T-helper 1 cell treated with Interleukin-12 subunit alpha and Interleukin-12 subunit beta and Interleukin-4 antibody, amounts not matched to agents 30 μg/mL and 1 μg/mL, for 36 hours (primary cell): ENCODE results near the gene MRPL23.

Source experiments
- H3K27ac Mint-ChIP-seq: one replicate; pipeline ENCODE4 v1.8.0; 2021; ENCODE audit warnings: mild to moderate bottlenecking, mixed read lengths
- H3K27me3 Mint-ChIP-seq: one replicate; pipeline ENCODE4 v1.8.0; 2021; ENCODE audit warnings: low read depth, mixed read lengths
- H3K36me3 Mint-ChIP-seq: one replicate; pipeline ENCODE4 v1.8.0; 2021; ENCODE audit warnings: low read depth, mixed read lengths
- H3K4me1 Mint-ChIP-seq: one replicate; pipeline ENCODE4 v1.8.0; 2021; ENCODE audit warnings: low read depth, mixed read lengths
- H3K4me3 Mint-ChIP-seq: one replicate; pipeline ENCODE4 v1.8.0; 2021; ENCODE audit warnings: mild to moderate bottlenecking, moderate library complexity, mixed read lengths
- H3K9me3 Mint-ChIP-seq: one replicate; pipeline ENCODE4 v1.8.0; 2021; ENCODE audit warnings: mixed read lengths

Gene MRPL23

GRCh38 chr11:1918436-1919315, 28.5 kb upstream of the MRPL23 start:
- H3K27ac Mint-ChIP-seq: no peak overlapping the region
- no peaks in the 10 kb centered on the region for H3K9me3 Mint-ChIP-seq
- peaks cover 2% of the 10 kb centered on the region for H3K36me3 Mint-ChIP-seq
- H3K4me3 Mint-ChIP-seq: no peak overlapping the region
- peaks cover 1% of the 10 kb centered on the region for H3K27me3 Mint-ChIP-seq
- H3K4me1 Mint-ChIP-seq: peaks cover 4% of the 10 kb centered on the region

GRCh38 chr11:1919391-1920127, 27.6 kb upstream of the MRPL23 start, which contains the start of gene TNNT3:
Gene TNNT3 (plus strand): TSS chr11:1919703. CDS start chr11:1922875, 3,172 bp downstream.
- Mint-ChIP-seq H3K27me3 (no peaks in the 10 kb centered on the region), H3K27ac (no peak within 1 kb of the TSS), H3K9me3 (no peaks in the 10 kb centered on the region), H3K36me3 (peaks cover 2% of the 10 kb centered on the region), H3K4me3 (no peak within 1 kb of the TSS), H3K4me1 (peaks cover 4% of the 10 kb centered on the region)

- Mint-ChIP-seq H3K36me3 (peaks cover 2% of the 10 kb centered on the region), H3K4me3 (no peak overlapping the region), H3K9me3 (no peaks in the 10 kb centered on the region), H3K27me3 (no peaks in the 10 kb centered on the region), H3K4me1 (peaks cover 4% of the 10 kb centered on the region), H3K27ac (no peak overlapping the region)
These were observed 26.8 kb upstream of the MRPL23 start for GRCh38 chr11:1920128-1920908.

GRCh38 chr11:1920909-1921573, 26.1 kb upstream of the MRPL23 start:
- no peaks in the 10 kb centered on the region for H3K9me3 Mint-ChIP-seq
- H3K27me3 Mint-ChIP-seq: no peaks in the 10 kb centered on the region
- H3K4me3 Mint-ChIP-seq: no peak overlapping the region
- no peak overlapping the region for H3K27ac Mint-ChIP-seq
- peaks cover 1% of the 10 kb centered on the region for H3K4me1 Mint-ChIP-seq
- no peaks in the 10 kb centered on the region for H3K36me3 Mint-ChIP-seq

- Mint-ChIP-seq H3K27ac (no peak overlapping the region), H3K36me3 (no peaks in the 10 kb centered on the region)
These were observed 25.5 kb upstream of the MRPL23 start for GRCh38 chr11:1921574-1922141.

GRCh38 chr11:1922481-1923081, 24.6 kb upstream of the MRPL23 start:
- Mint-ChIP-seq H3K27ac (no peak overlapping the region), H3K9me3 (no peaks in the 10 kb centered on the region), H3K36me3 (no peaks in the 10 kb centered on the region), H3K4me3 (no peak overlapping the region), H3K27me3 (no peaks in the 10 kb centered on the region), H3K4me1 (peaks cover 1% of the 10 kb centered on the region)

More at GRCh38 chr11:1921574-1922141, 25.5 kb upstream of the MRPL23 start:
- Mint-ChIP-seq H3K4me1 (peaks cover 1% of the 10 kb centered on the region), H3K27me3 (no peaks in the 10 kb centered on the region), H3K9me3 (no peaks in the 10 kb centered on the region), H3K4me3 (no peak overlapping the region)

- Mint-ChIP-seq H3K27me3 (no peaks in the 10 kb centered on the region), H3K9me3 (no peaks in the 10 kb centered on the region), H3K4me1 (peaks cover 1% of the 10 kb centered on the region), H3K27ac (no peak overlapping the region), H3K4me3 (no peak overlapping the region), H3K36me3 (no peaks in the 10 kb centered on the region)
These were observed 23.8 kb upstream of the MRPL23 start for GRCh38 chr11:1923201-1923956.

GRCh38 chr11:1924181-1924580, 23.0 kb upstream of the MRPL23 start:
- Mint-ChIP-seq H3K4me3 (no peak overlapping the region), H3K36me3 (no peaks in the 10 kb centered on the region), H3K27ac (no peak overlapping the region), H3K4me1 (peaks cover 1% of the 10 kb centered on the region), H3K27me3 (no peaks in the 10 kb centered on the region), H3K9me3 (no peaks in the 10 kb centered on the region)

- Mint-ChIP-seq H3K4me3 (no peak overlapping the region), H3K27ac (no peak overlapping the region), H3K27me3 (no peaks in the 10 kb centered on the region), H3K4me1 (peaks cover 1% of the 10 kb centered on the region), H3K36me3 (no peaks in the 10 kb centered on the region), H3K9me3 (no peaks in the 10 kb centered on the region)
These were observed 22.3 kb upstream of the MRPL23 start for GRCh38 chr11:1924646-1925372.

- Mint-ChIP-seq H3K9me3 (no peaks in the 10 kb centered on the region), H3K4me3 (no peak overlapping the region), H3K36me3 (no peaks in the 10 kb centered on the region), H3K27me3 (no peaks in the 10 kb centered on the region), H3K27ac (no peak overlapping the region), H3K4me1 (peaks cover 1% of the 10 kb centered on the region)
These were observed 21.6 kb upstream of the MRPL23 start for GRCh38 chr11:1925373-1926155.

GRCh38 chr11:1926156-1927025, 20.7 kb upstream of the MRPL23 start:
- H3K4me1 Mint-ChIP-seq: peaks cover 1% of the 10 kb centered on the region
- no peaks in the 10 kb centered on the region for H3K9me3 Mint-ChIP-seq
- no peak overlapping the region for H3K27ac Mint-ChIP-seq
- H3K27me3 Mint-ChIP-seq: peaks cover under 1% of the 10 kb centered on the region
- H3K36me3 Mint-ChIP-seq: no peaks in the 10 kb centered on the region
- no peak overlapping the region for H3K4me3 Mint-ChIP-seq
